AG08395 (cell line): ENCODE data around the gene SEPTIN12.

ENCODE experiments used
- DNase-seq: peaks from one replicate; pipeline ENCODE4 v3.0.0; 2012; ENCODE audit warnings: mixed read lengths, low spot score

The SEPTIN12 gene

GRCh38 chr16:4783951-4784336 lies 4.2 kb downstream of the SEPTIN12 start:
- no peak for DNase-seq

- no peak for DNase-seq
Observed at GRCh38 chr16:4783251-4783950, 4.7 kb downstream of the SEPTIN12 start.

- no peak for DNase-seq
Observed at GRCh38 chr16:4780235-4780634, 7.9 kb downstream of the SEPTIN12 start.

- DNase-seq, result no peak
Observed at GRCh38 chr16:4778050-4778392, 10.1 kb downstream of the SEPTIN12 start.

GRCh38 chr16:4777339-4778049 lies 10.7 kb downstream of the SEPTIN12 start:
- no peak for DNase-seq

GRCh38 chr16:4776141-4776705 lies 11.9 kb downstream of the SEPTIN12 start:
- DNase-seq, result no peak

GRCh38 chr16:4775005-4775404 lies 13.1 kb downstream of the SEPTIN12 start:
- DNase-seq, result no peak

- DNase-seq, result no peak
Observed at GRCh38 chr16:4772351-4772750, 15.8 kb downstream of the SEPTIN12 start.

GRCh38 chr16:4771646-4772045 lies 16.5 kb downstream of the SEPTIN12 start:
- DNase-seq, result no peak

- DNase-seq, result no peak
Observed at GRCh38 chr16:4769306-4769638, 18.9 kb downstream of the SEPTIN12 start.

- peak; percentile 99 for DNase-seq
Observed at GRCh38 chr16:4768549-4769305, 19.4 kb downstream of the SEPTIN12 start.

- no peak for DNase-seq
Observed at GRCh38 chr16:4767872-4768548, 20.1 kb downstream of the SEPTIN12 start.

- DNase-seq, result peak; percentile 98
Observed at GRCh38 chr16:4766875-4767628, 21.1 kb downstream of the SEPTIN12 start, which contains the start of gene ZNF500. ZNF500 (minus strand) TSS chr16:4767162; CDS start chr16:4765978, 1,184 bp downstream.

GRCh38 chr16:4765511-4766474 lies 22.4 kb downstream of the SEPTIN12 start:
- no peak for DNase-seq

GRCh38 chr16:4763791-4764190 lies 24.4 kb downstream of the SEPTIN12 start:
- DNase-seq, result no peak

- DNase-seq, result no peak
Observed at GRCh38 chr16:4762205-4762604, 25.9 kb downstream of the SEPTIN12 start.

GRCh38 chr16:4760221-4760910 lies 27.8 kb downstream of the SEPTIN12 start:
- DNase-seq, result no peak

- no peak for DNase-seq
Observed at GRCh38 chr16:4755687-4756086, 32.5 kb downstream of the SEPTIN12 start.

- DNase-seq, result no peak
Observed at GRCh38 chr16:4754865-4755264, 33.3 kb downstream of the SEPTIN12 start.

GRCh38 chr16:4753227-4753626 lies 34.9 kb downstream of the SEPTIN12 start:
- no peak for DNase-seq
